OCI-LY7 (cell line): ENCODE data around the gene TRPM3. TPM values are rescaled to one million over a fixed set of nuclear protein-coding genes. Genes with fewer than 3 reads are reported as not detected.

Experiments used
- BruUV-seq: library from RNA; stranded (reverse); fragments of 400-500 nt; replicated peaks from 2 replicates; lab custom pipeline; 2021; lab: Mats Ljungman, UMichigan
- CTCF ChIA-PET: fragments of 300-600 bp; sonication (Branson Sonifier 250); formaldehyde crosslinking; loops from one replicate; lab custom pipeline; 2022; ENCODE audit warnings: antibody characterized with exemption; ENCODE audit not compliant: unreplicated experiment; lab: Charles Lee
- POLR2A ChIA-PET: fragments of 300-600 bp; sonication (Branson Sonifier 250); formaldehyde crosslinking; loops from one replicate; lab custom pipeline; 2022; ENCODE audit warnings: antibody characterized with exemption; lab: Charles Lee
- DNase-seq: peaks from one replicate; pipeline ENCODE4 v3.0.0-alpha.2; 2015; ENCODE audit warnings: low spot score
- H2AFZ ChIP-seq: fragments of 200-600 bp; sonication (generic), shearing (Covaris generic); 2 replicates; pipeline ENCODE4 v1.6.1; 2014; ENCODE audit warnings: mild to moderate bottlenecking, antibody characterized with exemption, low read length, moderate library complexity
- H3K27ac ChIP-seq: fragments of 200-600 bp; sonication (generic); 2 replicates; pipeline ENCODE4 v1.5.1; 2014; ENCODE audit warnings: mixed run types, low read depth, mild to moderate bottlenecking, moderate library complexity, low read length, inconsistent platforms; ENCODE audit not compliant: poor library complexity, severe bottlenecking
- H3K36me3 ChIP-seq: fragments of 200-600 bp; sonication (generic); 2 replicates; pipeline ENCODE4 v1.6.1; 2014; ENCODE audit warnings: mild to moderate bottlenecking, antibody characterized with exemption, low read length, moderate library complexity, mixed read lengths; ENCODE audit not compliant: insufficient read depth
- H3K4me1 ChIP-seq: fragments of 200-600 bp; sonication (generic); 2 replicates; pipeline ENCODE4 v1.5.1; 2014; ENCODE audit warnings: mild to moderate bottlenecking, low read length; ENCODE audit not compliant: insufficient read depth, poor library complexity, severe bottlenecking
- H3K4me2 ChIP-seq: fragments of 200-600 bp; sonication (generic); 2 replicates; pipeline ENCODE4 v1.6.1; 2014; ENCODE audit warnings: mild to moderate bottlenecking, low read length
- H3K4me3 ChIP-seq: fragments of 200-600 bp; sonication (generic); 2 replicates; pipeline ENCODE4 v1.5.1; 2014; ENCODE audit warnings: mild to moderate bottlenecking, low read depth, low read length; ENCODE audit not compliant: poor library complexity, severe bottlenecking
- H3K79me2 ChIP-seq: fragments of 200-600 bp; sonication (generic); 2 replicates; pipeline ENCODE4 v1.6.1; 2016; ENCODE audit warnings: low read depth, mild to moderate bottlenecking, low read length, moderate library complexity, mixed read lengths; ENCODE audit not compliant: insufficient read depth
- H3K9me2 ChIP-seq: fragments of 200-600 bp; sonication (generic); 2 replicates; pipeline ENCODE4 v1.6.1; 2016; ENCODE audit warnings: mild to moderate bottlenecking, low read length, mixed read lengths; ENCODE audit not compliant: insufficient read depth
- H3K9me3 ChIP-seq: fragments of 200-600 bp; sonication (generic); 2 replicates; pipeline ENCODE4 v1.6.1; 2014; ENCODE audit warnings: mild to moderate bottlenecking, mixed run types, low read length, mixed read lengths
- H4K20me1 ChIP-seq: fragments of 200-600 bp; sonication (generic); 2 replicates; pipeline ENCODE4 v1.6.1; 2014; ENCODE audit warnings: mild to moderate bottlenecking, antibody characterized with exemption, low read length, moderate library complexity, mixed read lengths; ENCODE audit not compliant: insufficient read depth
- CTCF ChIP-seq: fragments of 200-600 bp; sonication (generic); conservative IDR thresholded peaks from 2 replicates; pipeline ENCODE4 v1.5.1; 2014; ENCODE audit warnings: mild to moderate bottlenecking, antibody characterized with exemption, low read length, moderate library complexity, mixed read lengths
- EZH2phosphoT487 ChIP-seq: fragments of 200-600 bp; sonication (generic); IDR thresholded peaks from 2 replicates; pipeline ENCODE4 v1.6.1; 2018; ENCODE audit warnings: low read depth, borderline replicate concordance, mild to moderate bottlenecking, mixed run types, antibody characterized with exemption, low read length, moderate library complexity, mixed read lengths
- intact Hi-C: fragments of 100-400 bp; cut with micrococcal nuclease; formaldehyde crosslinking; loops from one replicate; pipeline ENCODE4 v1.10.0; 2022; ENCODE audit not compliant: unreplicated experiment
- total RNA-seq, 2 experiments: library from RNA; depleted of rRNA in 1 of 2; stranded (reverse); fragments of >200 nt in 1 of 2; shearing (Covaris generic) in 1 of 2; gene quantifications; 2 replicates each; pipeline ENCODE4 v1.2.3, GENCODE V29; 2014 to 2022

TRPM3 gene
- total RNA-seq, 2 experiments from 2014 or later, result not detected

- no peak overlapping the region for H2AFZ ChIP-seq
- H3K79me2 ChIP-seq, result no peaks in the 10 kb centered on the region
- no peaks in the 10 kb centered on the region for H3K9me3 ChIP-seq
- no peak for DNase-seq
- H3K4me3 ChIP-seq, result no peak overlapping the region
- H3K27ac ChIP-seq, result no peak overlapping the region
- ChIA-PET CTCF (no interaction called here), POLR2A (interaction anchor here (0.5 to 0.7 kb wide), 3 partner anchors 97 to 896 kb away, joined by 3 to 4 read pairs (median 3); no protein-coding TSS in a partner anchor)
- no peak for TF ChIP-seq EZH2phosphoT487
- TF ChIP-seq CTCF, result no peak
- no peak overlapping the region for H3K4me2 ChIP-seq
- no peaks in the 10 kb centered on the region for H3K36me3 ChIP-seq
- intact Hi-C loops, result no loop called here
- no peaks in the 10 kb centered on the region for H3K9me2 ChIP-seq
- no TSS peak for BruUV-seq
- no peaks in the 10 kb centered on the region for H3K4me1 ChIP-seq
- no peaks in the 10 kb centered on the region for H4K20me1 ChIP-seq
Observed at GRCh38 chr9:70561786-70562395, 559.5 kb downstream of the TRPM3 start.

GRCh38 chr9:70561111-70561510 is 560.3 kb downstream of the TRPM3 start:
- no peak overlapping the region for H3K4me2 ChIP-seq
- CTCF ChIA-PET, result no interaction called here
- no peaks in the 10 kb centered on the region for H3K36me3 ChIP-seq
- TF ChIP-seq EZH2phosphoT487 (no peak), CTCF (no peak)
- intact Hi-C loops, result no loop called here
- DNase-seq, result no peak
- no peaks in the 10 kb centered on the region for H3K79me2 ChIP-seq
- H2AFZ ChIP-seq, result no peak overlapping the region
- H3K4me1 ChIP-seq, result no peaks in the 10 kb centered on the region
- POLR2A ChIA-PET, result interaction anchor here (0.7 kb wide), 1 partner anchor 44 kb away, joined by 3 read pairs; no protein-coding TSS in a partner anchor
- no peaks in the 10 kb centered on the region for H3K9me2 ChIP-seq
- no peak overlapping the region for H3K27ac ChIP-seq
- BruUV-seq, result no TSS peak
- no peak overlapping the region for H3K4me3 ChIP-seq
- H3K9me3 ChIP-seq, result no peaks in the 10 kb centered on the region
- no peaks in the 10 kb centered on the region for H4K20me1 ChIP-seq

GRCh38 chr9:70559102-70559501 is 562.3 kb downstream of the TRPM3 start:
- ChIA-PET POLR2A (no interaction called here), CTCF (no interaction called here)
- H2AFZ ChIP-seq, result no peak overlapping the region
- no peaks in the 10 kb centered on the region for H4K20me1 ChIP-seq
- no peak for DNase-seq
- TF ChIP-seq CTCF (no peak), EZH2phosphoT487 (no peak)
- no peaks in the 10 kb centered on the region for H3K36me3 ChIP-seq
- H3K4me3 ChIP-seq, result no peak overlapping the region
- no peak overlapping the region for H3K27ac ChIP-seq
- no peaks in the 10 kb centered on the region for H3K9me3 ChIP-seq
- H3K9me2 ChIP-seq, result no peaks in the 10 kb centered on the region
- no peak overlapping the region for H3K4me2 ChIP-seq
- BruUV-seq, result no TSS peak
- intact Hi-C loops, result no loop called here
- no peaks in the 10 kb centered on the region for H3K4me1 ChIP-seq
- no peaks in the 10 kb centered on the region for H3K79me2 ChIP-seq
